Measurements from ENCODE around the gene SLC4A9.

DNA sequence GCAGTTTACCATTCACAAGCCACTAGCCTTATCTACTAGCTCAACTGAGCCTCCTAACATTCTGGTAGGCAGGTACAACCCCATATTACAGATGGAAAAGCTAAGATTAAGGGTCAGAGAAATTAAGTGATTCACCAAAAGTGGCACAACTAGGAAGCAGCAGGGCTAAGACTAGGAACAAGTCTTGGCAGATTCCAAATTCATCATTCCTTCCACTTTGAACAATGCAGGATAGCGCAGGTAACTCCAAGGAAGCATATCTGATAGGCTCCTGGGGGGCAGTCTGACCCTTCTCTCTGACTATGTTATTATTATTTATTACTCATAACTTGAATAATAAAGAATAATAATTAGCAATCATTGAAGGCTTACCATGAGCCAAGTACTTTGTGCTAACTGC lies 22.1 kb upstream of the SLC4A9 start:
- TF ChIP-seq, protein P1, sequence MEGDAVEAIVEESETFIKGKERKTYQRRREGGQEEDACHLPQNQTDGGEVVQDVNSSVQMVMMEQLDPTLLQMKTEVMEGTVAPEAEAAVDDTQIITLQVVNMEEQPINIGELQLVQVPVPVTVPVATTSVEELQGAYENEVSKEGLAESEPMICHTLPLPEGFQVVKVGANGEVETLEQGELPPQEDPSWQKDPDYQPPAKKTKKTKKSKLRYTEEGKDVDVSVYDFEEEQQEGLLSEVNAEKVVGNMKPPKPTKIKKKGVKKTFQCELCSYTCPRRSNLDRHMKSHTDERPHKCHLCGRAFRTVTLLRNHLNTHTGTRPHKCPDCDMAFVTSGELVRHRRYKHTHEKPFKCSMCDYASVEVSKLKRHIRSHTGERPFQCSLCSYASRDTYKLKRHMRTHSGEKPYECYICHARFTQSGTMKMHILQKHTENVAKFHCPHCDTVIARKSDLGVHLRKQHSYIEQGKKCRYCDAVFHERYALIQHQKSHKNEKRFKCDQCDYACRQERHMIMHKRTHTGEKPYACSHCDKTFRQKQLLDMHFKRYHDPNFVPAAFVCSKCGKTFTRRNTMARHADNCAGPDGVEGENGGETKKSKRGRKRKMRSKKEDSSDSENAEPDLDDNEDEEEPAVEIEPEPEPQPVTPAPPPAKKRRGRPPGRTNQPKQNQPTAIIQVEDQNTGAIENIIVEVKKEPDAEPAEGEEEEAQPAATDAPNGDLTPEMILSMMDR (IDR thresholded peaks at IDR 0.05), result no peak
- no peak for TF ChIP-seq POLR2A (IDR thresholded peaks at IDR 0.05)
